SK-N-SH (cell line): Measurements from ENCODE around the gene FZD4.

Source experiments
- CHD2 ChIP-seq: fragments of 150-350 bp; IDR thresholded peaks from 2 replicates; pipeline ENCODE4 v1.6.1; 2018; ENCODE audit warnings: low read length; ENCODE audit not compliant: partially characterized antibody
- CTCF ChIP-seq: fragments of 200-600 bp; sonication (generic); IDR thresholded peaks from 2 replicates; pipeline ENCODE4 v1.6.1; 2017; ENCODE audit warnings: antibody characterized with exemption, mild to moderate bottlenecking, moderate library complexity
- FOSL2 ChIP-seq: IDR thresholded peaks from 2 replicates; pipeline ENCODE4 v1.4.0; 2012; ENCODE audit warnings: low read depth, mild to moderate bottlenecking, moderate library complexity, borderline replicate concordance
- FOXJ3 ChIP-seq: sonication (generic); formaldehyde crosslinking; IDR thresholded peaks from 2 replicates; pipeline ENCODE4 v1.5.1; 2020; ENCODE audit warnings: mild to moderate bottlenecking, missing genetic modification reagents
- MAX ChIP-seq: IDR thresholded peaks from 2 replicates; pipeline ENCODE4 v1.4.0; 2012; ENCODE audit warnings: low read depth
- PBX3 ChIP-seq: IDR thresholded peaks from 2 replicates; pipeline ENCODE4; 2012
- REST ChIP-seq: IDR thresholded peaks from 2 replicates; pipeline ENCODE4 v1.6.1; 2012; ENCODE audit warnings: mild to moderate bottlenecking, low read depth, low read length, moderate library complexity
- SIN3A ChIP-seq: IDR thresholded peaks from 2 replicates; pipeline ENCODE4 v1.6.1; 2012; ENCODE audit warnings: low read depth, mild to moderate bottlenecking, low read length, moderate library complexity, borderline replicate concordance

- TF ChIP-seq REST (no peak), CHD2 (no peak), CTCF (no peak), MAX (no peak), FOXJ3 (no peak), PBX3 (no peak), FOSL2 (no peak), SIN3A (no peak)
These were observed 28.2 kb downstream of the FZD4 start for GRCh38 chr11:86926975-86927374.
